Stomach (tissue), 4 donors: ENCODE results near the gene PRMT6.

Experiments
- CTCF ChIP-seq, 7 experiments: fragments of 450-650 bp in 4 of 7; fragments of 200-600 bp in 3 of 7; sonication (generic) in 3 of 7; IDR thresholded peaks; one replicate each; pipeline ENCODE4 v1.5.1; 2016 to 2019; ENCODE audit warnings: antibody characterized with exemption in 7 of 7, control low read depth in 2 of 7, mild to moderate bottlenecking in 1 of 7
- EP300 ChIP-seq: sonication (generic); formaldehyde crosslinking; IDR thresholded peaks from one replicate; pipeline ENCODE4 v1.6.1; 2017; ENCODE audit warnings: antibody characterized with exemption
- POLR2A ChIP-seq, 4 donors: fragments of 450-650 bp; IDR thresholded peaks; one replicate each; pipeline ENCODE4 v1.6.1; 2016; ENCODE audit warnings: antibody characterized with exemption in 4 of 4, control low read depth in 2 of 4, mild to moderate bottlenecking in 1 of 4, moderate library complexity in 1 of 4
- POLR2AphosphoS5 ChIP-seq, 3 donors: sonication (generic); formaldehyde crosslinking; IDR thresholded peaks; one replicate each; pipeline ENCODE4 v1.6.1; 2016; ENCODE audit warnings: antibody characterized with exemption in 3 of 3

- TF ChIP-seq POLR2AphosphoS5 (IDR thresholded peaks at IDR 0.05) (no peak), CTCF (IDR thresholded peaks at IDR 0.05) (no peak), POLR2A (IDR thresholded peaks at IDR 0.05) (no peak), EP300 (no peak)
Measured at GRCh38 chr1:107095647-107096046, 39.2 kb downstream of the PRMT6 start.
